G401 (cell line): ENCODE results near the gene SRCIN1. TPM values are rescaled to one million over a fixed set of nuclear protein-coding genes. Genes with fewer than 3 reads are reported as not detected.
"Not testable (repeated sequence)": the region's sequence is repeated elsewhere in the genome, so short reads cannot be mapped to it uniquely, and the experiment has no call there.

ENCODE experiments used
- DNase-seq: peaks from one replicate; pipeline ENCODE4 v3.0.0-alpha.2; 2015; ENCODE audit warnings: low spot score
- in situ Hi-C: cut with HindIII; loops from 2 replicates; pipeline ENCODE4 v1.10.0; 2016; ENCODE audit warnings: low sequenced_read_pairs, mixed read lengths
- total RNA-seq: library from RNA; depleted of rRNA; stranded (reverse); fragments of >200 nt; shearing (Covaris generic); gene quantifications from 2 replicates; pipeline ENCODE4 v1.2.3, GENCODE V29; 2014; rRNA removed

SRCIN1 gene
- 8.9 and 12.4 TPM in 2 replicates for total RNA-seq

GRCh38 chr17:38605841-38606645 lies at the start of gene SRCIN1:
TSS of gene SRCIN1 (minus strand) at chr17:38605952. CDS start at chr17:38605705, 247 bp downstream.
- peak; percentile 60 for DNase-seq
- in situ Hi-C loops = no loop called here

GRCh38 chr17:38654411-38655398 lies 49.0 kb upstream of the SRCIN1 start:
- in situ Hi-C loops = no loop called here
- no peak for DNase-seq

GRCh38 chr17:38653679-38654078 lies 47.9 kb upstream of the SRCIN1 start:
- no peak for DNase-seq
- in situ Hi-C loops = no loop called here

GRCh38 chr17:38653230-38653629 lies 47.5 kb upstream of the SRCIN1 start:
- in situ Hi-C loops = no loop called here
- no peak for DNase-seq

- in situ Hi-C loops, DNase-seq: not testable (repeated sequence)
Observed at GRCh38 chr17:38650653-38651173, 45.0 kb upstream of the SRCIN1 start.

GRCh38 chr17:38637951-38638350 lies 32.2 kb upstream of the SRCIN1 start:
- in situ Hi-C loops = no loop called here
- no peak for DNase-seq

GRCh38 chr17:38636054-38636453 lies 30.3 kb upstream of the SRCIN1 start:
- in situ Hi-C loops = no loop called here
- DNase-seq = peak; percentile 70

- DNase-seq = no peak
- in situ Hi-C loops = no loop called here
Observed at GRCh38 chr17:38632334-38632733, 26.6 kb upstream of the SRCIN1 start.

GRCh38 chr17:38628441-38628840 lies 22.7 kb upstream of the SRCIN1 start:
- in situ Hi-C loops = no loop called here
- peak; percentile 12 for DNase-seq

- no peak for DNase-seq
- in situ Hi-C loops = no loop called here
Observed at GRCh38 chr17:38627957-38628356, 22.2 kb upstream of the SRCIN1 start.

- DNase-seq = not testable (repeated sequence)
Observed at GRCh38 chr17:38626606-38627226, 21.0 kb upstream of the SRCIN1 start.

GRCh38 chr17:38625482-38625881 lies 19.7 kb upstream of the SRCIN1 start:
- DNase-seq = no peak
- in situ Hi-C loops = no loop called here

More at GRCh38 chr17:38626606-38627226, 21.0 kb upstream of the SRCIN1 start:
- in situ Hi-C loops = not testable (repeated sequence)

- DNase-seq, in situ Hi-C loops: not testable (repeated sequence)
Observed at GRCh38 chr17:38624782-38625355, 19.1 kb upstream of the SRCIN1 start.

GRCh38 chr17:38621538-38621937 lies 15.8 kb upstream of the SRCIN1 start:
- in situ Hi-C loops = no loop called here
- DNase-seq = no peak

GRCh38 chr17:38620551-38621277 lies 15.0 kb upstream of the SRCIN1 start:
- no peak for DNase-seq
- in situ Hi-C loops = no loop called here

GRCh38 chr17:38619937-38620550 lies 14.3 kb upstream of the SRCIN1 start:
- no peak for DNase-seq
- in situ Hi-C loops = no loop called here

- no peak for DNase-seq
- in situ Hi-C loops = no loop called here
Observed at GRCh38 chr17:38619451-38619795, 13.7 kb upstream of the SRCIN1 start.
